Measurements from ENCODE around the gene PPP1R14B.
A peak's percentile ranks its signal among the peaks of the same experiment; 100 is the strongest.

PPP1R14B gene

GRCh38 chr11:64238076-64238475 lies 8.7 kb downstream of the PPP1R14B start:
- DNase-seq (ENCODE audit: insufficient read length, low spot score): no peak
- no peak for FAIRE-seq
- TF ChIP-seq CTCF (IDR thresholded peaks at IDR 0.05; ENCODE audit: insufficient read depth, missing control alignments): no peak

- FAIRE-seq (no peak), DNase-seq (ENCODE audit: insufficient read length, low spot score) (no peak)
- no peak for TF ChIP-seq CTCF (IDR thresholded peaks at IDR 0.05; ENCODE audit: insufficient read depth, missing control alignments)
Observed at GRCh38 chr11:64237484-64237951, 9.2 kb downstream of the PPP1R14B start.

GRCh38 chr11:64235437-64236161 lies 11.1 kb downstream of the PPP1R14B start:
- DNase-seq (ENCODE audit: insufficient read length, low spot score) (no peak), FAIRE-seq (no peak)
- no peak for TF ChIP-seq CTCF (IDR thresholded peaks at IDR 0.05; ENCODE audit: insufficient read depth, missing control alignments)

GRCh38 chr11:64234647-64235379 lies 11.9 kb downstream of the PPP1R14B start:
- TF ChIP-seq CTCF (IDR thresholded peaks at IDR 0.05; ENCODE audit: insufficient read depth, missing control alignments): no peak
- DNase-seq (ENCODE audit: insufficient read length, low spot score): no peak

GRCh38 chr11:64233913-64234586 lies 12.7 kb downstream of the PPP1R14B start, which contains the start of gene VEGFB:
Gene VEGFB (plus strand): TSS chr11:64234584. CDS start chr11:64234834, 250 bp downstream.
- DNase-seq (ENCODE audit: insufficient read length, low spot score) (peak; percentile 82), FAIRE-seq (no peak)
- TF ChIP-seq CTCF (IDR thresholded peaks at IDR 0.05; ENCODE audit: insufficient read depth, missing control alignments): no peak

More at GRCh38 chr11:64234647-64235379, 11.9 kb downstream of the PPP1R14B start:
- no peak for FAIRE-seq

GRCh38 chr11:64232967-64233315 lies 13.8 kb downstream of the PPP1R14B start:
- FAIRE-seq (no peak), DNase-seq (ENCODE audit: insufficient read length, low spot score) (no peak)
- no peak for TF ChIP-seq CTCF (IDR thresholded peaks at IDR 0.05; ENCODE audit: insufficient read depth, missing control alignments)

Measured in D721Med (cell line).